Loucy (cell line): ENCODE measurements around the gene AMIGO3.
"Not testable (repeated sequence)": the region's sequence is repeated elsewhere in the genome, so short reads cannot be mapped to it uniquely, and the experiment has no call there.

Experiments
- H2AFZ ChIP-seq: fragments of 200-600 bp; sonication (generic); 2 replicates; pipeline ENCODE4 v1.6.0; 2016; ENCODE audit warnings: antibody characterized with exemption, mild to moderate bottlenecking, low read length, moderate library complexity
- H3F3A ChIP-seq: fragments of 200-600 bp; 2 replicates; pipeline ENCODE4 v1.6.0; 2016; ENCODE audit warnings: antibody characterized with exemption, low read depth, mild to moderate bottlenecking
- H3K27me3 ChIP-seq: fragments of 200-600 bp; sonication (generic); 2 replicates; pipeline ENCODE4 v1.6.1; 2014; ENCODE audit warnings: low read length, mild to moderate bottlenecking; ENCODE audit not compliant: insufficient read depth, poor library complexity, severe bottlenecking
- H3K36me3 ChIP-seq: fragments of 200-600 bp; sonication (generic); 2 replicates; pipeline ENCODE4 v1.6.1; 2016; ENCODE audit warnings: low read length; ENCODE audit not compliant: insufficient read depth
- H3K4me1 ChIP-seq: fragments of 200-600 bp; sonication (generic); 2 replicates; pipeline ENCODE4 v1.5.1; 2014; ENCODE audit warnings: low read length, mild to moderate bottlenecking; ENCODE audit not compliant: insufficient read depth, poor library complexity, severe bottlenecking
- H3K4me2 ChIP-seq: fragments of 200-600 bp; sonication (generic); 2 replicates; pipeline ENCODE4 v1.6.0; 2014; ENCODE audit warnings: antibody characterized with exemption, low read length, low read depth, mild to moderate bottlenecking; ENCODE audit not compliant: poor library complexity, severe bottlenecking
- H3K4me3 ChIP-seq: fragments of 200-600 bp; sonication (generic); 2 replicates; pipeline ENCODE4 v1.5.1; 2014; ENCODE audit warnings: low read length, mild to moderate bottlenecking, mixed read lengths; ENCODE audit not compliant: poor library complexity, severe bottlenecking
- H3K79me2 ChIP-seq: fragments of 200-600 bp; sonication (generic); 2 replicates; pipeline ENCODE4 v1.6.1; 2014; ENCODE audit warnings: low read length; ENCODE audit not compliant: insufficient read depth
- H3K9ac ChIP-seq: fragments of 200-600 bp; sonication (generic); 2 replicates; pipeline ENCODE4 v1.6.0; 2014; ENCODE audit warnings: mild to moderate bottlenecking, low read depth, low read length, moderate library complexity; ENCODE audit not compliant: poor library complexity, severe bottlenecking
- H3K9me2 ChIP-seq: fragments of 200-600 bp; sonication (generic); replicated peaks from 2 replicates; pipeline ENCODE4 v1.6.1; 2016; ENCODE audit warnings: low read depth, low read length, mixed read lengths
- H3K9me3 ChIP-seq: fragments of 200-600 bp; sonication (generic); 2 replicates; pipeline ENCODE4 v1.6.1; 2014; ENCODE audit warnings: mild to moderate bottlenecking, antibody characterized with exemption, low read length, low read depth; ENCODE audit not compliant: insufficient read depth
- H4K20me1 ChIP-seq: fragments of 200-600 bp; sonication (generic); 2 replicates; pipeline ENCODE4 v1.6.0; 2014; ENCODE audit warnings: antibody characterized with exemption, low read length, mild to moderate bottlenecking; ENCODE audit not compliant: insufficient read depth, poor library complexity, severe bottlenecking
- EZH2phosphoT487 ChIP-seq: fragments of 200-600 bp; IDR thresholded peaks from 2 replicates; pipeline ENCODE4 v1.6.1; 2018; ENCODE audit warnings: antibody characterized with exemption, mild to moderate bottlenecking, moderate library complexity, borderline replicate concordance
- TF ChIP-seq, protein P1 (sequence below): fragments of 200-600 bp; sonication (generic); conservative IDR thresholded peaks from 2 replicates; pipeline ENCODE4 v1.5.1; 2014; ENCODE audit warnings: mild to moderate bottlenecking, antibody characterized with exemption, low read length

AMIGO3 gene

DNA sequence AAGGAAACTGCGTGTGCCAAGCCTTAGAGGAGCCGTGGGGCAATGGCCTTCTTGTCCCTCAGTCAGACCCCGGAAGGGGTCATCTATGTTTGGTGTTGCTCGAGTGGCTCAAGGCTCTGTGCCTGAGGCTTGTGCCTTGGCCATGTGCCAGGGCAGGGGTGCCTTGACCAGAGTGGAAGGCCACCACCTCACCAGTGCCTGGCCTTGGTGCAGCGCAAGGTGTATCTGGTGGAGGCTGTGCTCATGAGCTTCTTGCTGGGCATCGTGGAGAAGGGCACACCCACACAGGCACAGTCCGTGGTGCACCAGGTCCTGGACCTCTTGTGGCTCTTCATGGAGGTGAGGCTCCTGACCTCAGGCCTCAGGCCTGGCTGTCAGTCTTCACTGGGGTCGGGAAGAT is 19.5 kb downstream of the AMIGO3 start:
- no peaks in the 10 kb centered on the region for H3K9me3 ChIP-seq
- no peak overlapping the region for H3K4me3 ChIP-seq
- no peaks in the 10 kb centered on the region for H4K20me1 ChIP-seq
- H3K36me3 ChIP-seq = no peaks in the 10 kb centered on the region; the same call in 1 of the 2 replicates
- no peak overlapping the region for H3K9ac ChIP-seq
- no peaks in the 10 kb centered on the region for H3K27me3 ChIP-seq
- no peak overlapping the region for H2AFZ ChIP-seq
- TF ChIP-seq, protein P1, sequence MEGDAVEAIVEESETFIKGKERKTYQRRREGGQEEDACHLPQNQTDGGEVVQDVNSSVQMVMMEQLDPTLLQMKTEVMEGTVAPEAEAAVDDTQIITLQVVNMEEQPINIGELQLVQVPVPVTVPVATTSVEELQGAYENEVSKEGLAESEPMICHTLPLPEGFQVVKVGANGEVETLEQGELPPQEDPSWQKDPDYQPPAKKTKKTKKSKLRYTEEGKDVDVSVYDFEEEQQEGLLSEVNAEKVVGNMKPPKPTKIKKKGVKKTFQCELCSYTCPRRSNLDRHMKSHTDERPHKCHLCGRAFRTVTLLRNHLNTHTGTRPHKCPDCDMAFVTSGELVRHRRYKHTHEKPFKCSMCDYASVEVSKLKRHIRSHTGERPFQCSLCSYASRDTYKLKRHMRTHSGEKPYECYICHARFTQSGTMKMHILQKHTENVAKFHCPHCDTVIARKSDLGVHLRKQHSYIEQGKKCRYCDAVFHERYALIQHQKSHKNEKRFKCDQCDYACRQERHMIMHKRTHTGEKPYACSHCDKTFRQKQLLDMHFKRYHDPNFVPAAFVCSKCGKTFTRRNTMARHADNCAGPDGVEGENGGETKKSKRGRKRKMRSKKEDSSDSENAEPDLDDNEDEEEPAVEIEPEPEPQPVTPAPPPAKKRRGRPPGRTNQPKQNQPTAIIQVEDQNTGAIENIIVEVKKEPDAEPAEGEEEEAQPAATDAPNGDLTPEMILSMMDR = no peak
- TF ChIP-seq EZH2phosphoT487 = no peak
- H3K4me1 ChIP-seq = no peaks in the 10 kb centered on the region
- no peaks in the 10 kb centered on the region for H3K79me2 ChIP-seq
- H3K4me2 ChIP-seq = no peak overlapping the region
- H3F3A ChIP-seq = no peaks in the 10 kb centered on the region
- no peaks in the 10 kb centered on the region for H3K9me2 ChIP-seq

DNA sequence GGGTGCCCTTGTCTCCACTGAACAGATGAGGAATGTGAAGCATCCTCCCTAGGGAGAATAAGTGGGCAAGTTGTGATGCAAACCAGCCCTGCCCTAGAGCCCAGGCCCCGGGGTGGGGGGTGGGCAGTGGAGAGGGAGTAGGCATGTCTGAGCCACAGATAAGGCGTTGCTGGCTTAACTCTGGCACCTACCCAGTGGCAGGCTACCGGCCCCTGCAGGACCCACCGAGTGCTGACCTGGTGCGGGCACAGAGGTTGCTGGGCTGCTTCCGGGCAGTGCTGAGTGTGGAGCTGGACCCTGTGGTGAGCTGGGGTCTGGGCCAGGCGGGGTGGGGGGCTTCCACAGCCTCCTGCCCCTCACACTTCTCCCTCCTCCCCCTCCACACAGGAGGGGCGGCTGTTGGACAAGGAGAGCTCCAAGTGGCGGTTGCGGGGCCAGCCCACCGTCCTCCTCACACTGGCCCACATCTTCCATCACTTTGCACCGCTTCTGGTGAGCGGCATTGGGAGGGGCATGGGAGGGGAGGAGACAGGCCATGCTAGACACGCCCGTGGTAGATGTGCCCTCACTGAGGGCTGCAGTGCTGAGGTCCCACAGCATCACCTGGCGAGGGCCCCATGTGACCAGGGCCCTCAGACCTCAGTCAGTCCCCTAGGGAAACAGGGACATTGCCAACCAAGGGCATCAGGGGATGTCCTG is 20.1 kb downstream of the AMIGO3 start:
- Histone ChIP-seq H3K79me2 (no peaks in the 10 kb centered on the region), H3K27me3 (no peaks in the 10 kb centered on the region), H3K9me3 (no peaks in the 10 kb centered on the region), H3K4me2 (no peak overlapping the region), H3F3A (no peaks in the 10 kb centered on the region), H3K4me3 (no peak overlapping the region), H4K20me1 (no peaks in the 10 kb centered on the region), H3K9me2 (no peaks in the 10 kb centered on the region), H3K9ac (no peak overlapping the region), H2AFZ (no peak overlapping the region), H3K36me3 (no peaks in the 10 kb centered on the region; the same call in 1 of the 2 replicates), H3K4me1 (no peaks in the 10 kb centered on the region)
- TF ChIP-seq, protein P1 = no peak
- TF ChIP-seq EZH2phosphoT487 = no peak

DNA sequence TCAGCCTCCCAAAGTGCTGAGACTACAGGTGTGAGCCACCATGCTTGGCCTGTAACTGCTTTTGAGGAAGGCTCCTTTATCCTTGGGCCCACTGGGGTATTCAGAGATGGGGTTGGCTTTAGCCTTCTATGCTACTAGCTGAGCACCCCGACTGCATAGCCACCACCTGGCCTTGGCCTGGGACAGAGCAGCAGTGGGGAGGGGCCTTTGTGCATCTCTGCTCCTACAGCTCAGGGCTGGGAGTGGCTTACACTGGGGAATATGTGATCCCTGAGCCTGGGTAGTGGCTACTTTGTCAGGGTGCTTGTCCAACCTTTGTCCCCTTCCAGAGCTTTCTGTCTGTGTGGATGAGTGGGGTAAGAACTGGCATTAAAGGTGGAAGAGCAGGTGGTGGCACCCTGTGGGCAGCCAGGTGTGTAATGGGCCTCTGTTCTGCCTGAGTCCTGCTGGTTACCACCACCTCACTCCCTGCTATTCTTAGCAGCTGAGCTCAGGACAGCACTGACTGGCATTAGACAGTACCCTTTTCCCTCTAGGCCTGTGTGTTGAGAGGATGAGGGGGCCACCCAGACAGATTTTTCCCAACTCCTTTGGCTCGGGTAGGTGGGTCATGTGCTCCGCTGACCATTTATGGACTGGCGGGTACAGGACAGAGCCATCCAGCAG is 24.0 kb downstream of the AMIGO3 start:
- not testable (repeated sequence) for H3F3A ChIP-seq, H3K9me3 ChIP-seq, H3K4me3 ChIP-seq, H3K27me3 ChIP-seq, H3K4me2 ChIP-seq, H2AFZ ChIP-seq, H3K4me1 ChIP-seq, H4K20me1 ChIP-seq, H3K9me2 ChIP-seq, H3K36me3 ChIP-seq, H3K9ac ChIP-seq
- H3K79me2 ChIP-seq = peaks cover 11% of the 10 kb centered on the region; the same call in 1 of the 2 replicates

DNA sequence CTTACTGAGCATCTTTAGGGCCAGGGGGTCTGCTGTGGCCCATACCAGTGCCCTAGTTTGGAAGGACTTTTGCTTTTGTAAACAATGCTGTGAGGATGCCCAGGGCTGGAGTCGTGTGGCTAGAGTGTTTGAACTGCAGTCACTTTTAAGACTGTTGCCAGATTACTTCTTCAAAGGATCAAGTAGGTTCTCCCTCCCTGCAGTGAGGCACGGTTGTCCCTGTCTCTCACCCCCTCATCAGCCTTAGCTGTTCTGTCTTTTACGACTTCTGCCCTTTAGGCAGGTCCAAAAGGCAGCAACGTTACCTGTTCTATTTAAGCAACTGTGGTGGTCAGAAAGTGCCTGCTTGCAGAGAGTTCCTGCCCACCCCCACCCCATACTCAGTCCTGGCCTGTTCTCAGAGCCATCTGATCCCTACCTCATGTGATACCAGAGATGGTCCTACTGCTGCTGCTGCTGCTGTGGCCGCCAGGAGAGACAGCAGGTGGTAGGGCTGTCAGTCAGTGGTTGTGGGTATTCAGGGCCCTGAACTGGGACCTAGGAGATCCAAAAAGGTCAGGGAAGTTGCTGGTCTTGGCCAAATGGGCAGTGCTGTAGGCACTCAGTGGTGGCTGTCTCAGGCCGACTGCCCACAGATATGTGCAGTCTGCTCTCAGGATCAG is 24.9 kb downstream of the AMIGO3 start:
- not testable (repeated sequence) for H3K36me3 ChIP-seq, H3K4me3 ChIP-seq, H3K4me2 ChIP-seq, H3K9ac ChIP-seq, H3K27me3 ChIP-seq, H3K4me1 ChIP-seq, H4K20me1 ChIP-seq, H3F3A ChIP-seq, H3K9me2 ChIP-seq, H3K9me3 ChIP-seq, H2AFZ ChIP-seq
- H3K79me2 ChIP-seq = peaks cover 20% of the 10 kb centered on the region

DNA sequence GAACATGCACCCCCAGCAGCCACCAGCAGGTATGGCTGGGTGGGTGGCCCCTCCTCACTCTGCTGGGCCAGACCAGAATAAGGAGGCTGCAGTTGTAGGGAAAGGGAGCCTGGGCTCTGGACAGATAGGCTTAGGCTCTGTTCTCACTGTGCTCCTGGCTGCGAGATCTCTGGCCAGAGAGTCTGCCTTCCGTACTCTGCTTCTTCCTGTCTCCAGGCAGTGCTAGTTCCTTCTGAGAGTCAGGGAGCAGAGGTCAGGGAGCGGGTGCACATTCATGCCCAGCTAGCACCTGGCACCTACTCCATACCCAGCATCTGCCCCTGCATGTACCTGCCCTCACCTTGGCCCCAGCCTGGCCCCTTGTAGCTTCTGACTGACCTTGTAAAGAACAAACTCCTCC is 28.0 kb downstream of the AMIGO3 start:
- peak overlapping the region; percentile 97 for H3K4me2 ChIP-seq
- H3K9ac ChIP-seq = peak overlapping the region; percentile 94

More for the DNA sequence above, 28.0 kb downstream of the AMIGO3 start:
- not testable (repeated sequence) for H3K4me3 ChIP-seq, H3K27me3 ChIP-seq, H3F3A ChIP-seq, H3K4me1 ChIP-seq, H4K20me1 ChIP-seq, H3K9me2 ChIP-seq, H2AFZ ChIP-seq, H3K36me3 ChIP-seq, H3K9me3 ChIP-seq
- H3K79me2 ChIP-seq = peaks cover 21% of the 10 kb centered on the region
